NCI-H187 (cell line): ENCODE results near the gene IFIT1B.
A peak's percentile ranks its signal among the peaks of the same experiment; 100 is the strongest.
"Not testable (repeated sequence)": the region's sequence is repeated elsewhere in the genome, so short reads cannot be mapped to it uniquely, and the experiment has no call there.

ENCODE experiments used
- DNase-seq, 2 experiments: peaks; one replicate each; lab custom pipeline; 2025; lab: John Stamatoyannopoulos, UW

The IFIT1B gene

DNA sequence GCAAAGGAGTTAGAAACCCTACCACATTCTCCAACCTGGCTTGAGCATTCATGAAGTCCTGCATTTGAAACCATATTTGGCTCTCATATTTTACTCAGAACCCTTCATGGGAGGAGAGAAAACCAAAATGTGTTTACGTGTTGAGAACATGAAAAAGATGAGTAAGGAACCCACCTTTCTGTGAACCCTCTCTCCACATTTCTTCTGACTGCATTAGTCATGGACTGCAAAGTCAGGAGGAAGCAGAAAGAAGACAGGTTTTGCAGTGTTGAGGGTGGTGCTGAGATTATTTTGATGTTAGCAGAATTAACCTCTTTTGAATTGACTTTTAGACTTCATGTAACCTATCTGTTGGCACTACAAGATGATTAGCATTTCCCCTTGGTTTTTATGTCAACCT lies 4.9 kb downstream of the IFIT1B start:
- no peak for DNase-seq

DNA sequence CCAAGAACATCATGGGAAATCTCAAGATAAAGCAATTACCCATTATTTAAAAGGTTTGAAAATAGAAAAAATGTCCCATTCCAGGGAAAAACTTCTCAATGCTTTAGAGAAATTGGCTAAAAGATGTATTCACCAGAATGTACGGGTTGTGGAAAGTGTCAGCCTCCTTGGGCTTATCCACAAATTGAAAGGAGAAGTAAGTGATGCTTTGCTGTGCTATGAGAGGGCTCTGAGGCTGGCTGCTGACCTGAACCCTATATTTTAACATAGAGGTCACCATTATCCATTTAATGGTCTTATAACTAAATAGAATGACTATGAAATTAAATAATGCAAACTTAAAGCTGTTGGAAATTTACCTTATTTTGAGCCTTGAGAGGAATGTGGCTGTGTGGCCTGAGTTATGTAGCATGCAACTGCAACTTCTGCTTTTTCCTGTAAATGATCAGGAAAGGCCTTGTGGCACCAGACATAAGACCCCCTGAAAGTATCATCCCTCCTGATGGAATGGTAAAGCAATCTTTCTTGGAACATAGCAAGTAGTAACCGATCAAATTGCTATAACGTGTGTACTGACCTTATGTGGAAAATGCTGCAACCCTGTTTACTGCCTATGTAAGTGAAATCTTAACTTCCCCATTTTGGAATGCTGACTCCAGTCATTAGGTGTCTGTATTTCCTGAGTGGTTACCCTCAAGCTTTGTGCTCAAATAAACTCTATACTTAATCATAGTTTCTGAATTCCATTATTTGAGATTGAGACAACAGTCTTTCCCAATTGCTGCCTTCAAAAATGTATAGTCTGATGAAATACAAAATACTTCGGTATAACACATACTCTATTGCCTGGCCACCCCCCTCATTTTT lies 6.9 kb downstream of the IFIT1B start:
- no peak for DNase-seq

DNA sequence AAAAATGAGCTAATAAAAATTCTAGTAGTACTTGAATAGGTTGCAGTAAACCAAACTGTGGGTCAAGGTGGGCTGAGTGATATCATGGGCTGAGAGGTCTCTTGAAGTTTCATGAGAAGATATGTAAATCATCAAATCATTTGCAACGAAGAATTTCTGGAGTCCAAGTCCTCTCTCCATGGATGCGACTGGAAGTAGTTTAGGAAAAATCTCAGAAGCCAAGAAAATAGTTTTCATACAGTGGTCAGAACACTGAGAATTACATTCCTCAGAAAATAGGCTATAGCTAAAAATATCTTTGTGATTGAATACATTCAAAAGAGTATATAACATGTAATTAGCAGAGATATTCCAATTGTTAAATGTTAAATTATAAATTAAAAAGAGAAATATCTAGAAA lies 10.9 kb downstream of the IFIT1B start:
- DNase-seq, result no peak

DNA sequence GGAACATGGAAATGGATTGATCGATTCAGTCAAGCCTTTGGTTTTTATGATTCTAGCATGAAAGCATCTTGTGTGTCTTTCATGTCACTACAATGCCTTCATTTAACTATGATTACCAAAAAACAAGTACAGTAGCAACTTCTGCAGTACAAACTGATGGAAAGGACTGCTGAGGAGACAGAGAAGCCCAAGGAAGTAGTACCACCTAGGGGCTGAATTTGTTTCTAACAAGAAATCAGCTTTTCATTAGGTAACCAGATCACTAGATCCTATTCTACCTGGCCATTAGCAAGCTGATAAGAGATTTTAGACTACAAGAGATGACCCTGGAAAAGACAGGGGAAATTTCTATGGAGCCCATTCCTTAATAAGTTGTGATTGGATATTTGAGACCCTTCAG lies 11.4 kb downstream of the IFIT1B start:
- DNase-seq, result no peak

DNA sequence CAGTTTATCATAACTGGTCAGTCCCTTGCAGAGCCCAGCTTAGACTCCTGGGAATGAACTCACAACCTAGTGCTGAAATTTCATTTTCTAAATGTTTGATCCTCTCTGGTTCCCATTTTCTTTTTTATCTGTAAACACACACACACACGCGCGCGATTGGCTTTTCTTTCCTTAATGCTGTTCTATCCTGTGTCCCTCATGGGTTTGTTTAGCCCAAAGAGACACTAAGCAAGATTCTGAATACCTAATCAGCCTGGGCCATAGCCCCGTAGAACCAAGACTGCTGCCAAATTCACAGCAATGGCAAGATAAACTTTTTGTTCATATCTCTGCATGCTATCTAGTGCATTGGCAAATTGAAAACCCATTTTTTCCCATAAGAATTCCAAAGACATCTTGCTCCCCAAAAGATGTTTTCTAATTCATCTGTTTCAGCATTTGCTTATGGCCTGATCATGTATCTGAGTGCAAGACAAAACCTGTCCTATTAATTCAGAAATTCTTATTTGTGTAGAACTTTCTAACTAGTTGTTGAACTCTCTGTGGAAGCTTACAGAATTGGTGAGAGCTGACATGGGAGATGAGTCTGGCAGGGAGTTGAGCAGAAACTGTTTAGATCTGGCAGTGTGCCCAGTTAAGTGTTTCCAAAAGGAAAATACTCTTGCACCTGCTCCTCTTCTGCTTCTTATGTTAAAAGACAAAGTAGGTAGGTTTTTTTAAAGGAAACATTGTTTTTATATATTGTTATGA lies 12.8 kb downstream of the IFIT1B start:
- DNase-seq, result no peak

DNA sequence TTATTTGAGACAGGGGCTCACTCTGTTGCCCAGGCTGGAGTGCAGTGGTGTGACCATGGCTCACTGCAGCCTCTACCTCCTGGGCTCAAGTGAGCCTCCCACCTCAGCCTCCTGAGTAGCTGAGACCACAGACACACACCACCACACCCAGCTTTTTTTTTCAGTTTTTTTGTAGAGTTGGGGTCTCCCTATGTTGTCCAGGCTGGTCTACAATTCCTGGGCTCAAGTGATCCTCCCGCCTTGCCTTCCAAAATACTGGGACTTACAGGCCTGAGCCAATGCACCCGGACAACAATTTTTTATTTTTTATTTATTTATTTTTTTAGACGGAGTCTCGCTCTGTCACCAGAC lies 13.3 kb downstream of the IFIT1B start:
- not testable (repeated sequence) for DNase-seq

DNA sequence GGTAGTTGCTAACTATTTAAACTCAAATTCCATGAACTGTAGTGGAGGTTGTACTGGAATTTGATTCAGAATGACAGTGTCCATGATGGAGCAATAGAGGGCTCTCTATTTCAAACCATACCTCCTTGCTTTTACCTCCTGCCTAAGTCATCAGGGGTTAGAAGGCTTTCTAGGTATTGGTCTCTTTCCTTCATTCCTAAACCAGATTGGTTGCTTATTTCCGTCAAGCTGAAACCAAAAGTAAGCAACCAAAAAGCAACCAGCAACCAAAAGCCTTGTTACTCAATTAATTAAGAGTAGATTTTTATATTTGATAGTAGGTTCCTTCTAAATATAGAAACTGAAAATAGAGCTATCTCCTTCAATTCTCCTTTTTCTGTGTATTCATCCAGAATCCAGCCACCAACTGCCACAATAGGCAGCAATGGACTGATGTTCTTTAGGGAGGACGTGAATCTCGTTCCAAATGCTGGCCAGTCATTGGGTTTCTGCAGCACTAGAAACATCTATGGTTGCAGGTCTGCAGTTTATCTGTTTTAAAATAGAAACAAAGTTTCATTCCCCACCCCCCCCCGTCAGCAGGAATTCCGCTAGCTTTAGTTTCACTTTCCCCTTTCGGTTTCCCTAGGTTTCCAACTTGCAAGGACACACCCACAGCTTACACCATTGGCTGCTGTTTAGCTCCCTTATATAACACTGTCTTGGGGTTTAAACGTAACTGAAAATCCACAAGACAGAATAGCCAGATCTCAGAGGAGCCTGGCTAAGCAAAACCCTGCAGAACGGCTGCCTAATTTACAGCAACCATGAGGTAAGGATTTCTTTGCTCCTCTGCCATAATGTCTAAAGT lies 14.3 kb downstream of the IFIT1B start, which contains the start of gene IFIT1:
Gene IFIT1 (plus strand): TSS at position 717 of the 850 bp plus-strand sequence. CDS start 90 bp downstream, at position 807.
- DNase-seq, result peak in 1 of 2 experiments; percentile 2

DNA sequence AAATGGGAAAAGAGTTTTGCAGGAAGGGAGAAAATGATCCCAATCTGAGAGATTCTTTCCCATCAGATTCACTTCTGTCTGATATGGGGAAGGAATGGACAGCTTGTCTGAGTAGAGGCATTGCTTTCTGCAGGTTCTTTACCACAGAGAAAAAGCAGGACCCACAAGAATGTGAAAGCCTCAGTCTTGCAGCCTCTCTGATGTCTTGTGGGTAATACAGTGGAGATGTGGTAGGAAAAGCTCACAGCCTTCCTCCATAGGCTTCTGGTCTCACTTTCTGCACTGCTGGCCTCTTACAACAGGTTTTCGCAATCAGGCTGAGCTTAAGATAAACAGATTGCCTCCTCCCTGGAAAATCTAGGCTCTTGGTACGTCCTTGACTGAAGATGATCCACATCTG lies 15.1 kb downstream of the IFIT1B start:
- DNase-seq, result no peak

DNA sequence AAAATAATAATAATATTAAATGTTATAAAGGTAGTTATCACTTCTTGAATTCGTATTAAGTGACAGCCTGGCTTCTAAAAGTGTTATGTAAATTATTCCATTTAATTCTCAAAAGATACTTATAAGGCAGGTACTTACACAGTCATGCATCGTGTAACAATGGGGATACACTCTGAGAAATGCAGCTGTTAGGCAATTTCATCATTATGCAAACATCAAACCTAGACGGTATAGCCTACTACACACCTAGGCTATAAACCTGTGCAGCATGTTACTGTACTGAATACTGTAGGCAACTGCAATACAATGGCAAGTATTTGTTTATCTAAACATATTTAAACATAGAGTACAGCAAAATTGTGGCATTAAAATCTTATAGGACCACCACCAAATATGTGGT lies 16.0 kb downstream of the IFIT1B start:
- no peak for DNase-seq

DNA sequence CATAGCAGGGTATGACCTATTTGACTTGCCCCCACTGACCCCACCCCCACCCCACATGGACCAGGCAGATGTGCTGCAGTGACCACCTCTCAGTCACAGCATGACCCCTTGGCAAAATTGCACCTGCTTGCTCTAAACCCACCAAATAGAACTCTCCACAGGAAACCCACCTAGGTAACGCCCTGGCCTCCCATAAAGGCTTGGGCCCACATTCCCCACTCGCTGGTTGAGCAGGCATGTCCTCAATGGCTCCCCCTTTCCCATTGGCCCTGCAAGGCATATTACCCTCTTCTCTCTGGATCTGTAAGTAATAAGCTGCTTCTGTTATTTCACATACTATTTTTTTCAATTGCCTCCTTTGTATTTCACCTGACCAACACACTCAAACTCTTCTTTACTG lies 17.3 kb downstream of the IFIT1B start:
- no peak for DNase-seq

DNA sequence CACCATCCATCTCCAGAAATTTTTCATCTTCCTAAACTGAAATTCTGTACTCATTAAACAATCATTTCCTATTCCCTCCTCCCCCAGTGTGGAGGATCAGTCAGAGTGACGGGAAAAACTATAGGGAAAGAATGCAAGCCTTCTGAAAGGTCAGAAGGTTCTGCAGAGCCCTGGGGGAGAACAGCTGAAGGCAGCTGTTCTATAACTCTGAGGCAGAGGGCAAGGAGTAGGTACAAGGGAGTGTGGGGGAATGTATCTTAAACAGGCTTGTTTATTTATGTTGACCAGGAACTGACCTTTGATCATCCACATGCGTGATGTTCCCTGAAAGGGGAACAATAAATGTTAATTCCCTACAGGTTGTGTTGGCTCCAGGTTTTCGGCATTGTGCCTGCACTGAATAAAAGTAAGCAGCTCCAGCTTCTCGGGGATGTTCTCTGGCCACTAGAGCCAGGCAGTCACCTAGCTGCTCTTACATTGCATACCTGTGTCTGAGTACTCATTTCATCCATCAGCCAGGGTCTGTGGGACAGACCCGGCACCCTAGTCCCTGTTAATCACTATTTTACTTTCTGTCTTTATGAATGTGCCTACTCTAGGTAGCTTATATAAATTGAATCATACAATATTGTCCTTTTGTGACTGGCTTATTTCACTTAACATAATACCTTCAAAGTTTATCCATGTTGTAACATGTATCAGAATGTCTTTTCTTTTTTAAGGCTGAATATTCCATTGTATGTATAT lies 20.3 kb downstream of the IFIT1B start:
- DNase-seq, result no peak

DNA sequence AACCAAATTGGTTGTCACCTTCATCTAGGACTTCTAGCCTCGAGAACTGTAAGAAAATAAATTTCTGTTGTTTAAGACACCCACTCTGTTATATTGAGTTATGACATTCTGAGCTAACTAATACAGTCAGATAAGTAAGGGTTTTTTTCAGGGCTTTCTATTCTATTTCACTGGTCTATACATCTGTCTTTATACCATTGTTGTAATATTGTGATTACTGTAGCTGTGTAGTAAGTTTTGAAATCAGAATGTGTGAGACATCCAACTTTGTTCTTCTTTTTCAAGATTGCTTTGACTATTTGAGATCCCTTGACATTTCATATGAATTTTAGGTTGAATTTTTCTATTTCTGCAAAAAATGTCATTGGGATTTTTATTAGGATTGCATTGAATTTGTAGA lies 22.1 kb downstream of the IFIT1B start:
- DNase-seq, result no peak

DNA sequence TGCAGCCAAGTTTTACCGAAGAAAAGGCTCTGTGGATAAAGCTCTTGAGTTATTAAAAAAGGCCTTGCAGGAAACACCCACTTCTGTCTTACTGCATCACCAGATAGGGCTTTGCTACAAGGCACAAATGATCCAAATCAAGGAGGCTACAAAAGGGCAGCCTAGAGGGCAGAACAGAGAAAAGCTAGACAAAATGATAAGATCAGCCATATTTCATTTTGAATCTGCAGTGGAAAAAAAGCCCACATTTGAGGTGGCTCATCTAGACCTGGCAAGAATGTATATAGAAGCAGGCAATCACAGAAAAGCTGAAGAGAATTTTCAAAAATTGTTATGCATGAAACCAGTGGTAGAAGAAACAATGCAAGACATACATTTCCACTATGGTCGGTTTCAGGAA lies 25.2 kb downstream of the IFIT1B start:
- no peak for DNase-seq

DNA sequence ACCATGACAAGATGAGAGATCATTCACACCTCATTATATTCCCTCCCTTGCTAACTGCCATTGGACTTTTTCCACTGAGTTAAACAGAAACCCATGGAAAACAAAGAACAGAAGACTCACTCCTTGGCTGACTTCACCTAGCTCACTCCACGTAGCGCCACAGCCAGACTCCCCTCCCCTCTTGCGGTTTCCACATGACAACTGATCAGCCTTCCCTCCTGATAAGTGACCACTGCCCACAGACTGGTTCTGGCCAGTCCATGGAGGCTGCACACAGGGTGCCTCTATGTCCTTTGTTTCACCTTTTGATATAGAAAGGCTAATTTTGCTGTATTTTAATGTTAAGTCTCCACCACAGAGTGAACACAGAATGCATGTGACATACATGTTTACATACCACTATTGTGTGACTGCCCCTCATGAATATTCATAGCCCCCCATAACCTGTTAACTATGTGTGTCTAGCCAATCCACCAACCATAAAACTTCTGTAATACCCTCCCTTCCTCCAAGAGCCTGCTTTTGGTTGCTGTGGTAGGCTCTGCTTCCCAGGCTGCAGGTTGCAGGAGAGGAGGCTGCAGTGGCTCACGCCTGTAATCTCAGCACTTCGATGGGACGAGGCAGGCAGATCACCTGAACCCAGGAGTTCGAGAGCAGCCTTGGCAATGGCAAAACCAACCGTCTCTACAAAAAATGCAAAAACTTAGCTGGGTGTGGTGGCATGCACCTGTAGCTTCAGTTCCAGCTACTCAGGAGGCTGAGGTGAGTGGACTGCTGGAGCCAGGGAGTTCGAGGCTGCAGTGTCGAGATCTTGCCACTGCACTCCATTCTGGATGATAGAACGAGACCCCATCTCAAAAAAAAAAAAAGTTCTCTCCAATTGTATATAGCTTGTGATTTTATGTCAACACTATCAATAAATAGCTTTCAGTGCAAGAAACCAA lies 26.5 kb downstream of the IFIT1B start:
- no peak for DNase-seq

DNA sequence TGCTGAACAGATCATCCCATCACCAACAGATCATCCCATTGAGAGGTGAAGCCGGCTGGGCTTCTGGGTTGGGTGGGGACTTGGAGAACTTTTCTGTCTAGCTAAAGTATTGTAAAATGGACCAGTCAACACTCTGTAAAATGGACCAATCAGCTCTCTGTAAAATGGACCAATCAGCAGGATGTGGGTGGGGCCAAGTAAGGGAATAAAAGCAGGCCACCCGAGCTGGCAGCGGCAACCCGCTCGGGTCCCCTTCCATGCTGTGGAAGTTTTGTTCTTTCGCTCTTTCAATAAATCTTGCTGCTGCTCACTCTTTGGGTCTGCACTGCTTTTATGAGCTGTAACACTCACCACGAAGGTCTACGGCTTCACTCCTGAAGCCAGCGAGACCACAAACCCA lies 28.3 kb downstream of the IFIT1B start:
- DNase-seq, result not testable (repeated sequence)

DNA sequence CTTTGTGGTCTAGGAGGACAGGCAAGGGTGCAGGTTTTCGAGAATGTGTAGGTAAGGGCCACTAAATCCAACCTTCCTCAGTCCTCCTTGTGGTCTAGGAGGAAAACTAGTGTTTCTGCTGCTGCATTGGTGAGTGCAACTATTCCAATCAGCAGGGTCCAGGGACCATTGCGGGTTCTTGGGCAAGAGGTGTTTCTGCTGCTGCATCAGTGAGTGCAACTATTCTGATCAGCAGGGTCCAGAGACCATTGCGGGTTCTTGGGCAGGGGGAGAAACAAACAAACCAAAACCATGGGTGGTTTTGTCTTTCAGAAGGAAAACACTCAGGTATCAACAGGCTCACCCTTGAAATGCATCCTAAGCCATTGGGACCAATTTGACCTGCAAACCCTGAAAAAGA lies 29.9 kb downstream of the IFIT1B start:
- DNase-seq, result not testable (repeated sequence)

DNA sequence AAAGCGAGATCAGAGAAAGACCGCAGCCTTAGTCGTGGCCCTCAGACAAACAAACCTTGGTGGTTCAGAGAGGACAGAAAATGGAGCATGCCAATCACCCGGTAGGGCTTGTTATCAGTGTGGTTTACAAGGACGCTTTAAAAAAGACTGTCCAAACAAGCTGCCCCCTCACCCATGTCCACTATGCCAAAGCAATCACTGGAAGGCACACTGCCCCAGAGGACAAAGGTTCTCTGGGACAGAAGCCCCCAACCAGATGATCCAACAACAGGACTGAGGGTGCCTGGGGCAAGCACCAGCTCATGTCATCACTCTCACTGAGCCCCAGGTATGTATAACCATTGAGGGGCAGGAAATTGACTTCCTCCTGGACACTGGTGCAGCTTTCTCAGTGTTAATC lies 31.4 kb downstream of the IFIT1B start:
- not testable (repeated sequence) for DNase-seq

DNA sequence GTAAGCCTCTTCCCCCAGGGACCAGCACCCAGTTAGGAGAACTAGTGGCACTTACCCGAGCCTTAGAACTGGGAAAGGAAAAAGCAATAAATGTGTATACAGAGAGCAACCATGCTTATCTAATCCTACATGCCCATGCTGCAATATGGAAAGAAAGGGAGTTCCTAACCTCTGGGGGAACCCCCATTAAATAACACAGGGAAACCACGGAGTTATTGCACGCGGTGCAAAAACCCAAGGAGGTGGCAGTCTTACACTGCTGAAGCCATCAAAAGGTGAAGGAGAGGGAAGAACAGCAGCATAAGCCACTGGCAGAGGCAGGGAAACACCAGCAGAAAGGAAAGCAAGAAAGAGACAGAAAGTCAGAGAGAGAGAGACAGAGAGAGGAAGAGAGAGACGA lies 32.7 kb downstream of the IFIT1B start:
- not testable (repeated sequence) for DNase-seq

DNA sequence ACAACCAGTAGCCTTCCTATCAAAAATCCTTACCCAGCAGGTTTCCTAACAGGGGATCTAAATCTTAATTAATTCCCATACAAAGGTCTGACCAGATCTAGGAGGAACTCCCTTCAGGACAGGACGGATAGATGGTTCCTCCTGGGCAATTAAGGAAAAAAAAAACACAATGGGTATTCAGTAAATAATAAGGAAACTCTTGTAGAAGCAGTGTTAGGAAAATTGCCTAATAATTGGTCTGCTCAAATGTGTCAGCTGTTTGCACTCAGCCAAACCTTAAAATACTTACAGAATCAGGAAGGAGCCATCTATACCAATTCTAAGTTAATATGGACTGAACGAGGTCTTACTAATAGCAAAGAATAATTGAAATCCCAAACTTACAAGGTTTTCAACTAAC lies 33.3 kb downstream of the IFIT1B start:
- not testable (repeated sequence) for DNase-seq

DNA sequence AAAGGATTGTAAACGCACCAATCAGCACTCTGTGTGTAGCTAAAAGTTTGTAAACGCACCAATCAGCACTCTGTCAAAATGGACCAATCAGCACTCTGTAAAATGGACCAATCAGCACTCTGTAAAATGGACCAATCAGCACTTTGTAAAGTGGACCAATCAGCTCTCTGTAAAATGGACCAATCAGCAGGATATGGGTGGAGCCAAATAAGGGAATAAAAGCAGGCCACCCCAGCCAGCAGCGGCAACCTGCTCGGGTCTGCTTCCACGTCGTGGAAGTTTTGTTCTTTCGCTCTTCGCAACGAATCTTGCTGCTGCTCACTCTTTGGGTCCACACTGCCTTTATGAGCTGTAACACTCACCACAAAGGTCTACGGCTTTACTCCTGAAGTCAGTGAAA lies 34.4 kb downstream of the IFIT1B start:
- DNase-seq, result not testable (repeated sequence)
